Upper lobe of left lung (tissue), 4 donors: ENCODE measurements around the gene IGF2R.

Source experiments
- POLR2A ChIP-seq, 4 donors: fragments of 450-650 bp; IDR thresholded peaks; one replicate each; pipeline ENCODE4 v1.5.1; 2016 to 2017; ENCODE audit warnings: antibody characterized with exemption in 4 of 4, mild to moderate bottlenecking in 2 of 4
- TF ChIP-seq, protein P1 (sequence below), 6 experiments: fragments of 450-650 bp in 4 of 6; fragments of 200-600 bp in 2 of 6; sonication (generic) in 2 of 6; IDR thresholded peaks; one replicate each; pipeline ENCODE4 v1.5.1; 2016 to 2019; ENCODE audit warnings: antibody characterized with exemption in 6 of 6

GRCh38 chr6:160127270-160128124, 158.6 kb downstream of the IGF2R start:
- TF ChIP-seq, protein P1, sequence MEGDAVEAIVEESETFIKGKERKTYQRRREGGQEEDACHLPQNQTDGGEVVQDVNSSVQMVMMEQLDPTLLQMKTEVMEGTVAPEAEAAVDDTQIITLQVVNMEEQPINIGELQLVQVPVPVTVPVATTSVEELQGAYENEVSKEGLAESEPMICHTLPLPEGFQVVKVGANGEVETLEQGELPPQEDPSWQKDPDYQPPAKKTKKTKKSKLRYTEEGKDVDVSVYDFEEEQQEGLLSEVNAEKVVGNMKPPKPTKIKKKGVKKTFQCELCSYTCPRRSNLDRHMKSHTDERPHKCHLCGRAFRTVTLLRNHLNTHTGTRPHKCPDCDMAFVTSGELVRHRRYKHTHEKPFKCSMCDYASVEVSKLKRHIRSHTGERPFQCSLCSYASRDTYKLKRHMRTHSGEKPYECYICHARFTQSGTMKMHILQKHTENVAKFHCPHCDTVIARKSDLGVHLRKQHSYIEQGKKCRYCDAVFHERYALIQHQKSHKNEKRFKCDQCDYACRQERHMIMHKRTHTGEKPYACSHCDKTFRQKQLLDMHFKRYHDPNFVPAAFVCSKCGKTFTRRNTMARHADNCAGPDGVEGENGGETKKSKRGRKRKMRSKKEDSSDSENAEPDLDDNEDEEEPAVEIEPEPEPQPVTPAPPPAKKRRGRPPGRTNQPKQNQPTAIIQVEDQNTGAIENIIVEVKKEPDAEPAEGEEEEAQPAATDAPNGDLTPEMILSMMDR (IDR thresholded peaks at IDR 0.05): no peak
- no peak for TF ChIP-seq POLR2A (IDR thresholded peaks at IDR 0.05)
